IMR-90 (cell line): ENCODE measurements around the gene ASS1. TPM values are rescaled to one million over a fixed set of nuclear protein-coding genes. Genes with fewer than 3 reads are reported as not detected.

Source experiments
- ATAC-seq: fragments of 200-7000 bp; cut with Tn5 transposase; 2 replicates; pipeline ENCODE4 v1.9.1; 2020; ENCODE audit warnings: low read depth, mild to moderate bottlenecking, moderate library complexity
- BruUV-seq: library from RNA; stranded (reverse); fragments of 400-500 nt; replicated peaks from 2 replicates; lab custom pipeline; 2021; lab: Mats Ljungman, UMichigan
- CTCF ChIA-PET: fragments of 300-600 bp; formaldehyde crosslinking; extraction: SDS; loops from one replicate; lab custom pipeline; 2021; ENCODE audit warnings: antibody characterized with exemption; lab: Yijun Ruan, JAX
- POLR2A ChIA-PET: fragments of 300-600 bp; sonication (Branson Sonifier 250); formaldehyde crosslinking; loops from one replicate; lab custom pipeline; 2022; ENCODE audit warnings: antibody characterized with exemption; ENCODE audit not compliant: unreplicated experiment; lab: Charles Lee
- DNase-seq: peaks from one replicate; pipeline ENCODE4 v3.0.0; 2013
- H2AFZ ChIP-seq: replicated peaks from 2 replicates; pipeline ENCODE3; 2013; ENCODE audit warnings: low read length, mild to moderate bottlenecking; ENCODE audit not compliant: poor library complexity
- H2AK5ac ChIP-seq: 2 replicates; pipeline ENCODE4 v1.6.1; 2013; ENCODE audit warnings: low read depth, low read length, inconsistent platforms
- H2AK9ac ChIP-seq: replicated peaks from 2 replicates; pipeline ENCODE3; 2013; ENCODE audit warnings: mild to moderate bottlenecking, low read depth, low read length, moderate library complexity; ENCODE audit not compliant: poor library complexity
- H2BK120ac ChIP-seq: 2 replicates; pipeline ENCODE4 v1.6.1; 2013; ENCODE audit warnings: low read depth, low read length, inconsistent platforms
- H2BK15ac ChIP-seq: 3 replicates; pipeline ENCODE4 v1.6.1; 2013; ENCODE audit warnings: low read depth, low read length, inconsistent platforms
- H2BK20ac ChIP-seq: 2 replicates; pipeline ENCODE4 v1.6.1; 2013; ENCODE audit warnings: low read depth, mild to moderate bottlenecking, inconsistent platforms, low read length, moderate library complexity
- H2BK5ac ChIP-seq: 2 replicates; pipeline ENCODE4 v1.6.1; 2013; ENCODE audit warnings: mild to moderate bottlenecking, low read depth, low read length, inconsistent platforms; ENCODE audit not compliant: poor library complexity, severe bottlenecking
- H3K14ac ChIP-seq: replicated peaks from 2 replicates; pipeline ENCODE4 v1.6.1; 2013; ENCODE audit warnings: low read depth, low read length, inconsistent platforms
- H3K18ac ChIP-seq: 2 replicates; pipeline ENCODE4 v1.6.1; 2013; ENCODE audit warnings: low read depth, low read length, control low read depth
- H3K23ac ChIP-seq: 2 replicates; pipeline ENCODE4 v1.6.1; 2013; ENCODE audit warnings: low read depth, low read length, inconsistent platforms
- H3K27ac ChIP-seq: 2 replicates; pipeline ENCODE4 v1.5.1; 2013; ENCODE audit warnings: mild to moderate bottlenecking, control low read depth, low read length; ENCODE audit not compliant: insufficient read depth
- H3K27me3 ChIP-seq: 2 replicates; pipeline ENCODE4 v1.6.1; 2013; ENCODE audit warnings: low read length; ENCODE audit not compliant: control insufficient read depth, insufficient read depth
- H3K36me3 ChIP-seq: 2 replicates; pipeline ENCODE4 v1.6.1; 2013; ENCODE audit warnings: low read length, mixed read lengths; ENCODE audit not compliant: control insufficient read depth, insufficient read depth
- H3K4ac ChIP-seq: 2 replicates; pipeline ENCODE4 v1.6.1; 2013; ENCODE audit warnings: low read depth, low read length, inconsistent platforms
- H3K4me1 ChIP-seq: 2 replicates; pipeline ENCODE4 v1.6.1; 2013; ENCODE audit warnings: low read length, mixed read lengths; ENCODE audit not compliant: control insufficient read depth, insufficient read depth
- H3K4me2 ChIP-seq: 2 replicates; pipeline ENCODE4 v1.6.1; 2013; ENCODE audit warnings: low read depth, mild to moderate bottlenecking, control low read depth, low read length, moderate library complexity
- H3K4me3 ChIP-seq: 2 replicates; pipeline ENCODE4 v1.5.1; 2013; ENCODE audit warnings: low read depth, mild to moderate bottlenecking, control low read depth, low read length, moderate library complexity; ENCODE audit not compliant: insufficient read depth
- H3K56ac ChIP-seq: 2 replicates; pipeline ENCODE4 v1.6.1; 2013; ENCODE audit warnings: low read length, inconsistent platforms; ENCODE audit not compliant: insufficient read depth; ENCODE audit errors: extremely low read depth
- H3K79me1 ChIP-seq, 2 experiments: 2 replicates each; pipeline ENCODE4 v1.6.1; 2013; ENCODE audit warnings: low read length in 2 of 2, inconsistent platforms in 1 of 2, low read depth in 1 of 2
- H3K9ac ChIP-seq: 2 replicates; pipeline ENCODE4 v1.6.1; 2013; ENCODE audit warnings: low read depth, low read length, control low read depth
- H3K9me1 ChIP-seq: 2 replicates; pipeline ENCODE4 v1.6.1; 2013; ENCODE audit warnings: low read length, inconsistent platforms; ENCODE audit not compliant: insufficient read depth
- H3K9me3 ChIP-seq: 2 replicates; pipeline ENCODE4 v1.6.1; 2013; ENCODE audit warnings: low read length; ENCODE audit not compliant: control insufficient read depth, insufficient read depth
- H4K20me1 ChIP-seq: 2 replicates; pipeline ENCODE4 v1.6.1; 2013; ENCODE audit warnings: low read length, inconsistent platforms; ENCODE audit not compliant: insufficient read depth
- H4K5ac ChIP-seq: 2 replicates; pipeline ENCODE4 v1.6.1; 2013; ENCODE audit warnings: mild to moderate bottlenecking, low read depth, low read length, control low read depth
- H4K8ac ChIP-seq, 2 experiments: 2 replicates each; pipeline ENCODE4 v1.6.1; 2013; ENCODE audit warnings: low read depth in 2 of 2, low read length in 2 of 2, control low read depth in 1 of 2, inconsistent platforms in 1 of 2
- H4K91ac ChIP-seq: 2 replicates; pipeline ENCODE4 v1.6.1; 2013; ENCODE audit warnings: low read depth, low read length, inconsistent platforms; ENCODE audit not compliant: insufficient read depth
- CHD1 ChIP-seq: IDR thresholded peaks from 2 replicates; pipeline ENCODE4 v1.6.1; 2012; ENCODE audit warnings: low read depth, low read length, improper control_type of control experiment
- WGBS, 2 experiments: methylation state at CpG; one replicate each; pipeline versions ENCODE4 v1.1.5 to v1.1.7; 2013; ENCODE audit warnings: missing lambda C conversion rate in 2 of 2; ENCODE audit not compliant: insufficient read length in 1 of 2; ENCODE audit errors: extremely low coverage in 2 of 2; 5-methylcytosine and 5-hydroxymethylcytosine counted together
- dilution Hi-C: fragments of 300-500 bp; cut with HindIII; formaldehyde crosslinking; loops from one replicate; pipeline ENCODE4 v1.14.3; 2018; ENCODE audit warnings: low sequenced_read_pairs; ENCODE audit not compliant: unreplicated experiment
- in situ Hi-C: fragments of 300-500 bp; cut with MboI; formaldehyde crosslinking; loops from 3 replicates; pipeline ENCODE4 v1.14.3; 2019; ENCODE audit warnings: low sequenced_read_pairs, inconsistent platforms, mixed read lengths
- intact Hi-C: fragments of 100-400 bp; cut with micrococcal nuclease; formaldehyde crosslinking; loops from 2 replicates; pipeline ENCODE4 v1.10.0; 2022
- polyA plus RNA-seq, 3 experiments: library from polyadenylated mRNA; depleted of rRNA; stranded (reverse); fragments of >200 nt; gene quantifications; 2 replicates each; pipeline ENCODE4 v1.2.3, GENCODE V29; 2012; ENCODE audit warnings: low replicate concordance in 1 of 3
- total RNA-seq: library from RNA; depleted of rRNA; stranded (reverse); fragments of >200 nt; gene quantifications from 2 replicates; pipeline ENCODE4 v1.2.3, GENCODE V29; 2012
- TF ChIP-seq, protein P1 (sequence below): fragments of 150-350 bp; IDR thresholded peaks from 2 replicates; pipeline ENCODE4 v1.6.1; 2017; ENCODE audit warnings: mild to moderate bottlenecking, antibody characterized with exemption, low read length, low read depth

ASS1 gene
- total and polyA plus RNA-seq, 2 of the 4 experiments (the other 2 are of a cell fraction): 39.6 to 41.9 TPM

DNA sequence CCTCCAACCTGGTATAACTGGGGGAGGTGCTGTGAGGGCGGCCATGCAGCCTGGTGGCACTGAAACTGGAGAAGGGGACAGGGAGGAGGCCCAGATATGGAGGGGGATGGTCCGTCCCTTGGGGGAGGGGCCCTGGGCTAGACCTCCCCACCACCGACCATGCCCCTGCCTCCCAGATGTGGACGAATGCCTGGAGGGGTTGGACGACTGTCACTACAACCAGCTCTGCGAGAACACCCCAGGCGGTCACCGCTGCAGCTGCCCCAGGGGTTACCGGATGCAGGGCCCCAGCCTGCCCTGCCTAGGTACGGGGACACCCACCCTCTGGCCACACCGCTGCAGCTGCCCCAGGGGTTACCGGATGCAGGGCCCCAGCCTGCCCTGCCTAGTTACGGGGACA, 15.4 kb upstream of the ASS1 start:
- ChIA-PET POLR2A (no interaction called here), CTCF (no interaction called here)
- Histone ChIP-seq H3K9me1 (no peaks in the 10 kb centered on the region), H3K9me3 (no peaks in the 10 kb centered on the region), H2BK20ac (no peak overlapping the region), H3K27ac (no peak overlapping the region), H3K79me1 (no peaks in the 10 kb centered on the region), H3K14ac (no peak overlapping the region), H2BK5ac (no peak overlapping the region), H4K91ac (no peak overlapping the region), H2AK9ac (no peak overlapping the region), H3K9ac (no peak overlapping the region), H4K20me1 (no peaks in the 10 kb centered on the region), H2BK120ac (no peak overlapping the region), H2AK5ac (no peak overlapping the region), H3K18ac (no peak overlapping the region), H2AFZ (no peak overlapping the region), H3K4me3 (no peak overlapping the region), H3K4me2 (no peak overlapping the region), H4K5ac (no peak overlapping the region), H4K8ac (no peak overlapping the region), H3K4me1 (peaks cover 2% of the 10 kb centered on the region), H3K23ac (no peak overlapping the region), H3K27me3 (peaks cover 13% of the 10 kb centered on the region), H3K56ac (no peak overlapping the region), H3K4ac (no peak overlapping the region), H2BK15ac (no peak overlapping the region), H3K36me3 (no peaks in the 10 kb centered on the region)
- no peak for TF ChIP-seq CHD1
- TF ChIP-seq, protein P1, sequence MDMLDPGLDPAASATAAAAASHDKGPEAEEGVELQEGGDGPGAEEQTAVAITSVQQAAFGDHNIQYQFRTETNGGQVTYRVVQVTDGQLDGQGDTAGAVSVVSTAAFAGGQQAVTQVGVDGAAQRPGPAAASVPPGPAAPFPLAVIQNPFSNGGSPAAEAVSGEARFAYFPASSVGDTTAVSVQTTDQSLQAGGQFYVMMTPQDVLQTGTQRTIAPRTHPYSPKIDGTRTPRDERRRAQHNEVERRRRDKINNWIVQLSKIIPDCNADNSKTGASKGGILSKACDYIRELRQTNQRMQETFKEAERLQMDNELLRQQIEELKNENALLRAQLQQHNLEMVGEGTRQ: no peak
- dilution Hi-C loops: no loop called here
- in situ Hi-C loops: no loop called here
- whole genome bisulfite sequencing, 2 experiments: 57% methylated on average over 2 of the region's 13 CpGs; no CpG with 5 or more reads in 1 of the 2 experiments
- DNase-seq (no peak), ATAC-seq (no peak)
- no TSS peak for BruUV-seq
- intact Hi-C loops: no loop called here
